ENCODE results near the gene RBM33.

RBM33 gene

GRCh38 chr7:155780884-155781283 is 136.4 kb downstream of the RBM33 start:
- no peak for DNase-seq

GRCh38 chr7:155781433-155781832 is 137.0 kb downstream of the RBM33 start:
- no peak for DNase-seq

- no peak for DNase-seq
Observed at GRCh38 chr7:155782466-155782865, 138.0 kb downstream of the RBM33 start.

GRCh38 chr7:155785536-155785935 is 141.1 kb downstream of the RBM33 start:
- no peak for DNase-seq

GRCh38 chr7:155786491-155786890 is 142.0 kb downstream of the RBM33 start:
- no peak for DNase-seq

GRCh38 chr7:155787171-155787851 is 142.8 kb downstream of the RBM33 start:
- no peak for DNase-seq

- no peak for DNase-seq
Observed at GRCh38 chr7:155788616-155789000, 144.1 kb downstream of the RBM33 start.

GRCh38 chr7:155789001-155789725 is 144.7 kb downstream of the RBM33 start:
- no peak for DNase-seq

GRCh38 chr7:155790666-155791065 is 146.2 kb downstream of the RBM33 start:
- DNase-seq: no peak

GRCh38 chr7:155791214-155791737 is 146.8 kb downstream of the RBM33 start:
- DNase-seq: no peak

- DNase-seq: no peak
Observed at GRCh38 chr7:155791836-155792235, 147.4 kb downstream of the RBM33 start.

GRCh38 chr7:155792315-155792960 is 148.0 kb downstream of the RBM33 start:
- no peak for DNase-seq

GRCh38 chr7:155792999-155793560 is 148.6 kb downstream of the RBM33 start:
- no peak for DNase-seq

- DNase-seq: no peak
Observed at GRCh38 chr7:155793720-155794119, 149.3 kb downstream of the RBM33 start.

GRCh38 chr7:155794196-155794595 is 149.7 kb downstream of the RBM33 start:
- no peak for DNase-seq

- DNase-seq: peak; percentile 13
Observed at GRCh38 chr7:155795401-155795800, 150.9 kb downstream of the RBM33 start.

- peak; percentile 13 for DNase-seq
Observed at GRCh38 chr7:155795951-155796350, 151.5 kb downstream of the RBM33 start.

GRCh38 chr7:155796381-155797261 is 152.2 kb downstream of the RBM33 start:
- peak; percentile 78 for DNase-seq

GRCh38 chr7:155797262-155798250 is 153.1 kb downstream of the RBM33 start:
- DNase-seq: no peak

GRCh38 chr7:155798673-155799439 is 154.4 kb downstream of the RBM33 start:
- no peak for DNase-seq

All from activated CD4-positive, CD25-positive, alpha-beta regulatory T cell treated with anti-CD3 and anti-CD28 coated beads, Interleukin-2, amount 50 U/mL, for 72 hours (primary cell).